A549 (cell line): ENCODE results near the gene TNFRSF21.

ENCODE experiments used
- BHLHE40 ChIP-seq: IDR thresholded peaks from 2 replicates; pipeline ENCODE4 v1.6.1; 2012; ENCODE audit warnings: low read depth, low read length, inconsistent platforms
- HMGXB4 ChIP-seq: fragments of 250-450 bp; sonication (Bioruptor Pico); IDR thresholded peaks from 2 replicates; pipeline ENCODE4 v1.5.0; 2021; ENCODE audit warnings: mild to moderate bottlenecking, moderate library complexity, borderline replicate concordance
- PHF8 ChIP-seq: fragments of 200-600 bp; sonication (generic); IDR thresholded peaks from 2 replicates; pipeline ENCODE4 v1.6.1; 2016; ENCODE audit warnings: low read depth, mild to moderate bottlenecking, antibody characterized with exemption, moderate library complexity, borderline replicate concordance
- SMC3 ChIP-seq: fragments of >200 bp; sonication (Bioruptor Twin); formaldehyde crosslinking; IDR thresholded peaks from 3 replicates; pipeline ENCODE4 v1.6.1; 2018; ENCODE audit warnings: inconsistent platforms

- TF ChIP-seq HMGXB4, result no peak
- no peak for TF ChIP-seq SMC3
- TF ChIP-seq BHLHE40, result no peak
- TF ChIP-seq PHF8, result no peak
Measured at GRCh38 chr6:47292944-47293343, 16.8 kb downstream of the TNFRSF21 start.
